Measurements from ENCODE around the gene FADS6. TPM values are rescaled to one million over a fixed set of nuclear protein-coding genes. Genes with fewer than 3 reads are reported as not detected.
"Not testable (repeated sequence)": the region's sequence is repeated elsewhere in the genome, so short reads cannot be mapped to it uniquely, and the experiment has no call there.

The FADS6 gene
- total RNA-seq, 1 donor, result not detected

GRCh38 chr17:74871356-74872076, 21.9 kb downstream of the FADS6 start:
- DNase-seq (ENCODE audit: low read depth), result no peak

GRCh38 chr17:74870512-74870911, 22.9 kb downstream of the FADS6 start:
- no peak overlapping the region for H3K4me3 ChIP-seq (ENCODE audit: low read depth, low read length)
- DNase-seq (ENCODE audit: low read depth), result peak; percentile 66
- TF ChIP-seq, protein P1, sequence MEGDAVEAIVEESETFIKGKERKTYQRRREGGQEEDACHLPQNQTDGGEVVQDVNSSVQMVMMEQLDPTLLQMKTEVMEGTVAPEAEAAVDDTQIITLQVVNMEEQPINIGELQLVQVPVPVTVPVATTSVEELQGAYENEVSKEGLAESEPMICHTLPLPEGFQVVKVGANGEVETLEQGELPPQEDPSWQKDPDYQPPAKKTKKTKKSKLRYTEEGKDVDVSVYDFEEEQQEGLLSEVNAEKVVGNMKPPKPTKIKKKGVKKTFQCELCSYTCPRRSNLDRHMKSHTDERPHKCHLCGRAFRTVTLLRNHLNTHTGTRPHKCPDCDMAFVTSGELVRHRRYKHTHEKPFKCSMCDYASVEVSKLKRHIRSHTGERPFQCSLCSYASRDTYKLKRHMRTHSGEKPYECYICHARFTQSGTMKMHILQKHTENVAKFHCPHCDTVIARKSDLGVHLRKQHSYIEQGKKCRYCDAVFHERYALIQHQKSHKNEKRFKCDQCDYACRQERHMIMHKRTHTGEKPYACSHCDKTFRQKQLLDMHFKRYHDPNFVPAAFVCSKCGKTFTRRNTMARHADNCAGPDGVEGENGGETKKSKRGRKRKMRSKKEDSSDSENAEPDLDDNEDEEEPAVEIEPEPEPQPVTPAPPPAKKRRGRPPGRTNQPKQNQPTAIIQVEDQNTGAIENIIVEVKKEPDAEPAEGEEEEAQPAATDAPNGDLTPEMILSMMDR (IDR thresholded peaks at IDR 0.05; ENCODE audit: insufficient read depth, low read depth, low read length), result no peak

More at GRCh38 chr17:74871356-74872076, 21.9 kb downstream of the FADS6 start:
- TF ChIP-seq, protein P1 (IDR thresholded peaks at IDR 0.05; ENCODE audit: insufficient read depth, low read depth, low read length), result no peak
- H3K4me3 ChIP-seq (ENCODE audit: low read depth, low read length), result peak overlapping the region; percentile 86

DNA sequence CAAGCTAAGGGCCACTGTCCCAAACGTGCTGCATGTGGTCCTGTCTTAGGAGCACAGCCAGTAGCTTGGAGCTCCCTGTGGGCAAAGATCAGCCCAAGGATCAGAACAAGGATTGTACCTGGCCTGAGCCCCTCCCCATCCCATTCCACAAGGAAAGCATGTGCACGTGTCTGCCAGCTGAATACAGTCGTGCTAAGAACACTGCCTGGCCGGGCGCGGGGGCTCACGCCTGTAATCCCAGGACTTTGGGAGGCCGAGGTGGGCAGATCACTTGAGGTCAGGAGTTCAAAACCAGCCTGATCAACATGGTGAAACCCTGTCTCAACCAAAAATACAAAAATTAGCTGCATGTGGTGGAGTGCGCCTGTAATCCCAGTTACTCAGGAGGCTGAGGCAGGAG, 23.4 kb downstream of the FADS6 start:
- DNase-seq (ENCODE audit: low read depth); H3K4me3 ChIP-seq (ENCODE audit: low read depth, low read length): not testable (repeated sequence)

DNA sequence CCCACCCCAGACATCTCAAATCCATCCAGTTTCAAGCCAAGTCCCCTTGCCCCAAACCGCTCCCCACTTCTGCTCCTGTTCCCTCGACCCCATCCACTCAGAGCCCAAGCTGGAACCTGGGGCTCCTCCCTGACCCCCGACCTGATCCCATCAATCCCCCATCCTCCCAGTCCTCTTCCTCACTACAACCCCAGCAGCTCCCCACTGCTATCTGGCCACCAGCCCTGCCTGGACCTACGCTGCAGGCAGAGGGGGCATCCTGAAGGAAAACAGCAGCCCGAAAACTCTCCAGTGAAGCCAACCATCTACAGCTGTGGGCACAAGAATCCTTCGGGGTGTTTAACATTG, 24.6 kb downstream of the FADS6 start:
- H3K4me3 ChIP-seq (ENCODE audit: low read depth, low read length), result no peak overlapping the region
- TF ChIP-seq, protein P1 (IDR thresholded peaks at IDR 0.05; ENCODE audit: insufficient read depth, low read depth, low read length), result no peak
- DNase-seq (ENCODE audit: low read depth), result no peak

DNA sequence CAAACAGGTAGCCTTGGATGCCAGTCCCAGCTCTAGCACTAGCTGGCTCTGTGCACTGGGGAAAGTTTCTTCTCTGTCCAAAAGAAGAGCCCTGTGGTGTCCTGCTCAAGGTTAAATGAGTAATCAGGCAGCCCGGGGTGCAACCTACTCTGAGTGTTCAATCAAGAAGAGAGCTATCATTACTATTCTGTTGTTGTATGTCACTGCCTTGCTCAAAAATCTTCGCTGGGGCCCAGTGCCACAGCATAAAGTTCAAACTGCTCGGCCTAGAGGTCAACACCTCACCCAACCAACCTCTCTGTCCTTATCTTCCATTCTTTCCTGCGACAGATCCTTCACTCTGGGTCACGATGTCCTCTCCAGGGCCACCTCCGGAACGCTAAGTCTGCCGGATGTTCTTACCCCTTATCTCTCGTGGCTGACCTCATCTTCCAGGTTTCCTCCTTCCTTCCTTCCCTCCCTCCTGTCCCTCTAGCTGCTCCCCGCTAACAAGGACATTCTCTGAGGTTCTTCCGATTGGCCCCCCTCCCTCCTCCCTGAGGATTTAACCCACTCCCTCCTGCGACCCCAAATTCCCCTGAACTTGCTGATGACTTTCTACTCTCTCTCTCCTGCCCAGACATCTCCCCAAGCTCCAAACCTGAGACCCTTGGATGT, 25.1 kb downstream of the FADS6 start:
- DNase-seq (ENCODE audit: low read depth), result no peak
- TF ChIP-seq, protein P1 (IDR thresholded peaks at IDR 0.05; ENCODE audit: insufficient read depth, low read depth, low read length), result no peak
- no peak overlapping the region for H3K4me3 ChIP-seq (ENCODE audit: low read depth, low read length)

- no peak overlapping the region for H3K4me3 ChIP-seq (ENCODE audit: low read depth, low read length)
- DNase-seq (ENCODE audit: low read depth), result no peak
- TF ChIP-seq, protein P1 (IDR thresholded peaks at IDR 0.05; ENCODE audit: insufficient read depth, low read depth, low read length), result no peak
Observed at GRCh38 chr17:74866198-74866835, 27.1 kb downstream of the FADS6 start.

DNA sequence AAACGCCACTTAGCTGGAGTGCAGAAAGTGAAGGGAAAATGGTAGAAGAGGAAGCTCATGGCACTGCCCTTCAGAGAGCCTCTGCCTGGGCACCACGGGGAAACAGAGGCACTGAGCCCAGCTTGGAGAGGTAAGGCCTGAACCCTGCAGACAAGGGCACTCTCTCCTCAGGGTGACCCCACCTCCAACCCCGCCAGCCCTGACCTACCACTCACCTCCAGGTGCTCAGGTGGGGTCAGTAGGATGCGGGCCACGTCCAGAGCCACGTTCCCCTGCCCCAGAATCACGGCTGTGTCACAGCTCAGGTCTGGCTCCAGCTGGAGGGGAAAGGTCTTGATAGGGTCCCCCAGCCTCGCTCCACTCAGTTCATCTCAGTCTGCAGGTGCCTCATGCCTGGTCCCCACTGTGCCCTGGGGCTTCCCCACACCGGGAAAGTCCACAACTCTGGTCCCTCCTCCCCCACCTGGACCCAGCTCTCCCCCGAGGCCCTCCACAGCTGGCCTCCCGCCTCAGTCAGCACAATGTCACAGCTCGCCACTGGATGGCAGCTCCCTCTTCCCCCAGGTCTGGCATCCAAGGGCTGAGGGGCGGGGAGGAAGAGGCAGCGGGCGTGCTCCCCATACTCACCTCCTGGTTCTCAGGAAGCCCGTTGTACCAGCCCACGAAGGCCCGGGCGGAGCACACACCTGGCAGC, 27.8 kb downstream of the FADS6 start:
- TF ChIP-seq, protein P1 (IDR thresholded peaks at IDR 0.05; ENCODE audit: insufficient read depth, low read depth, low read length), result no peak
- H3K4me3 ChIP-seq (ENCODE audit: low read depth, low read length), result no peak overlapping the region

More for the DNA sequence above, 27.8 kb downstream of the FADS6 start:
- no peak for DNase-seq (ENCODE audit: low read depth)

Data from fibroblast of villous mesenchyme (primary cell).